Bone marrow (tissue), 2 donors: ENCODE results near the gene FNDC10.
"Not testable (repeated sequence)": the region's sequence is repeated elsewhere in the genome, so short reads cannot be mapped to it uniquely, and the experiment has no call there.

ENCODE experiments used
- DNase-seq, 2 donors: peaks; one replicate each; lab custom pipeline; 2025; lab: John Stamatoyannopoulos, UW

Gene FNDC10

DNA sequence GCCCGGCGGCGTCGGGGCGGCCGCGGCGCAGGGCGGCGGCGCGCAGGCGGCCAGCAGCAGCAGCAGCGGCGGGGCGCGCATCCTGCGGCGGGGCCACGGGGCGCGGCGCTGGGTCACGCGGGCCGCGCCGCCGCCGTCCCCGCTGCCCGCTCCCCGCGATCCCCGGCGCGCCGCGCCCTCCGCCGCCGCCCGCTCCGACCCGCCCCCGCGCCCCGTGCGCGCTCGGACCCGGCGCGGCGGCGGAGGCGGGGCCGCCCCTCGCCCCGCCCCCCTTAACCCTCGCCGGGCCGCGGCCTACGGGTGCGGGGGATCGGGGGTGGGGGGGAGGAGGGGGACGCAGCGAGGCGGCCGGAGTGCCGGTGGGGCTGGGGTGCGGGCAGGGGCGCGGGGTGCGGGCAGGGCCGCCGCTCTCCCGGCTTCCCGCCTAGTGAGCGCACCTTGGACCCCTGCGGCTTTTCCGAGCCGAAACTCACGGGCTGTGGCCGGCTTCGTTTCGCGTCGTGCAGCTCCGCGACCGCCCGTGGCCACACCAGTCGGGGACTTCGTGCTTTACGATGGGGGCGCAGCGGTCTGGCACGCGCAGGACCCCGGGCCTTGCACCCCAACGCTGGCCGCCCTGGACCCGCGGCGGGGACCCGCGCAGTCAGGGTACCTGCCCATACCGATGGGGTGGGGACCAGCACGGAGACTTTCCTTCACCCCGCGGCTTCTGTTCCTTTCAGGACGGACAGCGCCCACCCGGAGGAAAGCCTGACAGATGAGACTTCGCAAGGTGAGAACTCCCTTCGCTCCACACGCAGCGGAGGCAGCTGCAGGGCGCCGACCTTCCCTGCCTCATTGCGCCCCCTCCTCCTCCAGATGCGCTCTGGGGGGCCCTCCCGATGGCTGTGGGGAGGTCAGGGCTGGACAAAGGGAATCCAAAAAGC, at the start of gene FNDC10:
Gene FNDC10, minus strand, starts transcription at position 201 of the 926 bp plus-strand sequence. Its CDS starts 120 bp downstream, at position 81.
- no peak for DNase-seq

DNA sequence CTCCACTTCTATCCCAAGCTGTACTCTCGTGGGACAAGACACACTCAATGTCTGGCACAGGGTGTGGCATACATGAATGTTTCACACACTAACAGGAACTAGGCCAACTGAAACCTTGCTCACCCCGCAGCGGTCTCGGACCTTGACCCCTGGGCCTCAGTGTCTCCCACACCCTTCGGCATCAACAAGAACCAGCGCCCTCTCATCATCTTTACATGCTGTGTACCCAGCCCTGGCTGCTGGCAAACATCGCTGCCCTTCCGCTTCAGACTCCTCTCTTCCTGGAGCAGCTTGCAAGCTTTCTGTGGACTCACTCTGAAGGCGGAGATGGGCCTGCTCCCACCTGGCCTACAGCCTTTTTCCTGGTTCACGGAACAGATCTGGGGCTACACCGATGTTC, 48.3 kb upstream of the FNDC10 start:
- not testable (repeated sequence) for DNase-seq

DNA sequence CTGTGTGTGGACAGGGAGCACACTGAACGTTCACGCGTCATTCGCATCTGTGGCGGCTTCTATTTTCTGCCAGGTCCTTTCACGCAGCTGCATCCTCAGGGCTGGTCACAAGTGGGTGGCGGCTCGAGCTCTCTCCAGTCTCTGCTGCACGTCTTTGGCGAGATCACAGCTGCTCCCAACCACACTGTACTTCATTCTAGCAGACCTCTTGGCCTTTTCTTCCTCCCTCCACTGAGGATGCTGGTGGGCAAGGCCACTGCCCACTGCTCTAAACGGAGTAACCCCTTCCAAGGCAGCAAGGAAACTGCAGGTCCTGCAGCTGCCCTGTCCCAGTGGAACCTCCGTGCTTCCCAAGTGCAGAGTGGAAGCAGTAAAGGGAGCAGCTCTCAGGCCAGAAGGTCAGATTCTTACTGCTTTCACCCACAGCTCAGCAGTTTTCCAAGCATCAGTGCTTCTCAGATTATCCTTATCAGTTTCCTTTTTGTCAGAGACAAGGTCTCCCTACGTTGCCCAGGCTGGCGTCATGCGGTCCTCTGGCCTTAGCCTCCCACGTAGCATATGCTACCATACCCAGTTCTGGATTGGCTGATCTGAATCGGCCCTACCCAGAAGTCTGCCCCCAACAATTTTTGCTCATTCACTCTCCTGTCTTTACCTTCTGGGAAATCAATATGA, 47.8 kb upstream of the FNDC10 start:
- DNase-seq: not testable (repeated sequence)

DNA sequence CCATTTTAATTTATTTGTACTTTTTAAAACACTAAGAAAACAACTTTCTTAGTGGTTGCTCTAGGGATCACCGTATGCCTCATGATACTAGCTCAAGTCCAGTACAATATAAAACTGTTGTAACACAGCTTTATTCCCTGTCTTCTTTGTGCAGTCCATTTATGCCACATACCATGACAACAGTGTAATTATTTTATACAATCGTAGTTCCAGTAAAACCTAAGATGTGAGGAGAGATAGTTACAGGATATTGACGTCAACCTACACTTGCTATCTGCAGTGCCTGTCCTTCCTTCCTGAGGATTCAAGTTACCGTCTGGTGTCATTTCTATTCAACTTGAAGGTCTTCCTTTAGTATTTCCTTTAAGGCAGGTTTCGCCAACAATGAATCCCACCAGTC, 46.4 kb upstream of the FNDC10 start:
- not testable (repeated sequence) for DNase-seq

DNA sequence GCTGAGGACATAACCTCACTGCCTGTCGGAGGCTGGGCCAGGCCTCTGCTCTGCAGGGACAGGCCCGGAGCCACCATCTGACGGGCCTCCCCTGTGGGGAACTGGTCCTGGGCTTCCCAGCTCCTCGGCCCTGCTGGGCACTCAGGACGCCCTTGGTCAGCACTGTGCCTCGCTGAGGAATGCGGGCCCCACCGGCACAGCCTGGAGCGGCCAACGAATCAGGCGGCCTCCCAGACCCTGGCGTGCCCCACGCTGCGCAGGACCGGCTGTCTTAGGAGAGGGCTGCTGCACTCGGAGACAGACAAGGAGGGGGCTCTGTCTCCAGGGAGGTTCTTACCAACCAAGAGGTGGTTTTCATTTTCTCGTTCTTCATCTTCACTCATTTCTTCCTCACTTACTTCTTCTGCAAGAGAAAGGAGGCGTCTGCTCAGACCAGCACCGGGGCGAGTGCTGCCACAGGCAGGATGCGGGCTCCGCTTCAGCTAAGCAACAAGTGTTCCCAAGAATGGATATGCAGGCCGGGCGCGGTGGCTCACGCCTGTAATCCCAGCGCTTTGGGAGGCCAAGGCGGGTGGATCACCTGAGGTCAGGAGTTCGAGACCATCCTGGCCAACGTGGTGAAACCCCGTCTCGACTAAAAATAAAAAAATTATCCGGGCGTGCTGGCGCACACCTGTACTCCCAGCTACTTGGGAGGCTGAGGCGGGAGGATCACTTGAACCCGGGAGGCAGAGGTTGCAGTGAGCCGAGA, 41.0 kb upstream of the FNDC10 start:
- DNase-seq: not testable (repeated sequence)

DNA sequence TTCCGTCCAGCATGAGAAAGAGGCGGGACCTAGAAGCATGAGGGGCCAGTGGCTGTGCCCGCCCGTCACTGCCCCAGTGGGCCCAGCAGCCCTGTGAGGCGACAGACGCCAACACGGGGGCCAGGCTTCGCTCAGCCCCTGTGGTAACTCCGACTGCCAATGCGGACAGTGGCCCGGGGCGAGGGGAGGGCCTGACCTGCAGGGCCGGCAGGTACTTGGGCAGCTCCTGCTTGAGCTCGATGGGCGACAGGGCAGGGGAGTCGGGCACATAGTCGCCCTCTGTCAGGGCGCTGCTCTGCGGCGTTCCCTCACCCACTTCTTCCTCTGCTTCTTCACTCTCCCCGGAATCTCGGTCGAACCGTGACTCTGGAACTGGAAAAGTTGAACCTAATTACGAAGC, 40.1 kb upstream of the FNDC10 start:
- not testable (repeated sequence) for DNase-seq

DNA sequence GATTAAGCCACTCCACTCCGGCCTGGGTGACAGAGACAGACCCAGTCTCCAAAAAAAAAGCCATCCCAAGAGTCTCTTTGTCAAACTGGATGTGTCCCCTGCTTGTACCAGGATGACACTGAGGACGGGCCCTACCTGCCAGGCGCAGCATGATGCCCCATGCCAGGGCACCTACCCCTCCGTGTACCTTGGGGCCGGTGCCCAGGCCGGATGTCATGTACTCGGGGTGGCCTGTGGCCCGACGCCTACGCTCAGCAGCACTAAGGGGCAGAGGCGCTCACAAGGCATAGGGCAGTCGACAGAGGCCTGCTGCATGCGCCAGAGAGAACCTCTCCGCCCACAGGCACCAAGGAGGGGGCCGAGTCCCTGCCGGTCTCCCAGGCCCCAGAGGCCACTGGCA, 39.4 kb upstream of the FNDC10 start:
- DNase-seq: not testable (repeated sequence)

DNA sequence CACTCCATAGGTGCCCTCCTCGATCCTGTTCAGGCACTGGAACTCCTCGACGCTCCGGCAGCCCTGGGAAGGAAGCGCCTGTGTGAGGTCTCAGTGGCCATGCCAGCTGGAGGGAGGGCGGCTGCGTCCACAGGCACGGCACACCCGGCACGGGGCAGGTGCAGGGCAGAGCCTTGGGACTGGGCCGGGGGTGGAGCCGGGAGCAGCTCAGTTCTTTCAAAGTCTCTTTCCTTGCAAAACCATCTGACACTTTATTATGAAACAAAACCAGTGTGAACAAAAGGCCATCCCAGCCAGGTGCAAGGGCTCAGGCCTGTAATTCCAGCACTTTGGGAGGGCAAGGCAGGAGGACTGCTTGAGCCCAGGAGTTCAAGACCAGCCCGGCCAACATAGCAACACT, 38.6 kb upstream of the FNDC10 start:
- DNase-seq: not testable (repeated sequence)

DNA sequence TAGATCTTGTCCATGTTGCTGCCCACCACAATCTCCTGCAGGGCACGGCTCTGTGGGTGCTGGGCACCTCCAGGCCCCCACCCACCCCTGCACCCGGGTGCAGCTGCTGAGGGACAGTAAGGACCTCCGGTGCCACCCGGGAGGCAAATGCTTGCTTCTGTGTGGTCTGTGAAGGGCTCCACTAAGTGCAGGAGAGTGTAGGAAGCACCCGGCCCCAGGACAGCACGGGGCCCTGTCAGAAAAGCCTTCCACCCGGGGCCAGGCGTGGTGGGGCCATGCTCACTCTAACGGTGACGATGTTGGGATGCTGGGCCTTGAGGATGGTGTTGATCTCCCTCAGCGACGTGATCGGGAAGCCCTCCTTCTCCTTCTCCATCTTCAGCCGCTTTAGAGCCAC, 37.5 kb upstream of the FNDC10 start:
- DNase-seq: not testable (repeated sequence)

DNA sequence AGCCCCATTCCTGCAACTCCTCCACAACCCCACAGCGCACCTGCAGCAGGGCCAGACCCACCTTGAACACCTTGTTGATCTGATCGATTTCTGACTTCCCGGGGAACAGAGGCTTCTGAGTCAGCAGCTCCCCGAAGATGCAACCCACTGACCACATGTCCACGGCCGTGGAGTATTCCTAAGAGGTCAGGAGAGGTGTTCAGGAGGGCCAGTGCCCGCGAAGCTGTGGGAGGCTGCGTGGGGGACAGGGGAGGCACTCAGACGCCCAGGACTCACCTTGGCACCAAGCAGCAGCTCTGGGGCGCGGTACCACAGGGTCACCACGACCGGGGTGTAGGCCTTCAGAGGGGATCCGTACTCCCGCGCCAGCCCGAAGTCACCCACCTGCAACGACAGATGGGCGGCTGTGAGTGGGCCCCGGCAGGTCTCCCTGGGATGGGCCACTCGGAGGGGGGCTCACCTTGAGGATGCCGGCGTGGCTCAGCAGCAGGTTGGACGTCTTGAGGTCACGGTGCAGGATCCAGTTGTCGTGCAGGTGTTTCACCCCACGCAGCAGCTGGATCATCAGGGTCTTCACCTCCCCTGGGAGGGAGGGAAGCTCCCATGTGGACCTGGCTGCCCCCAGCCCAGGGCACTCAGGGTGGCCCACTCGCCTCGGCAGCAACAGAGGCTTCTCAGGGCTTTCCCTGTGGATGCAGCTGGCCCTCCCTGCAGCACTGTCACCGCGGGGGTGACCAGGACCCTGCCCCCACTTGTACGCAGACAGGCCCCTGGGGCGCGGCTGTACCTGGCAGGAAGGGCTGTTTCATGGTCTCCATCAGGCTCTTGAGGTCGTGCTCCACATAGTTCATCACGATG, 36.9 kb upstream of the FNDC10 start:
- not testable (repeated sequence) for DNase-seq

DNA sequence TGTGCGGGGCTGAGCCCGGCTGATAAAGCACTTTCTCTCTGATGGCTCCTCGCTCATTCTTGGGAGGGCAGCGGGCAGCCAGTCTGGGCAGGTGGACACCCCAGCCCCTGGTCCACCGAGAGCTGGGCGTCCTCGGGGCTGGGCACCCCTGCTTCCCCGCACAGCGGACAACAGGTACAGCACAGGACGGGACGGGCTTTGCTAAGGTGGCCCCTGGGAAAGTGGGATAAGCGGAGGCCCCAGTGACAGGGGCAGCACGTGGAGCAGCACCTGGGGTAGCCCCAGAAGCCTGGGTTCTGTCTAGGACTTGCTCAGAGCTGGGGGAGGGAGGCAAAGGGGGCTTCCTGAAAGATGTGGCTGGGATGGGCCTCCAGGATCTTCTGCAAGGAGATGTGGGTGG, 34.7 kb upstream of the FNDC10 start:
- DNase-seq: not testable (repeated sequence)

DNA sequence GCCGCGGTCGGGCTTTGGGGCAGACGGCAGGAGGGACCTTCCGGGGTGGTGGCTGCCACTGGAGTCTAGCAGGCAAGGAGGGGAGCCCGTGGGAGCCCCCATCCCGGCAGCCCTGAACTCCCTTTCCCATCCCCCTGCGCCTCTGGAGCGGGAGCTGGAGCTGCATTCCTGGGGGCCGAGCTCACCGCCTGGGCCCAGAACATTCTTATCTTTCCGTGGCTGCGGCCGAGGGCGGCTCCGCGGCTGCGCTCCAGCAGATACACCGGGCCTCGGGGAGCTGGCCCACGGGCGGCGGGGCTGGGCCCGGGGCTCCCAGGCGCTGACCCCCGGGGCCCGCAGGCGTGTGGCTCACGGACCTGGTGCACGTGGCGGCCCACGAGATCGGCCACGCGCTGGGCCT, 33.5 kb upstream of the FNDC10 start:
- DNase-seq: not testable (repeated sequence)

DNA sequence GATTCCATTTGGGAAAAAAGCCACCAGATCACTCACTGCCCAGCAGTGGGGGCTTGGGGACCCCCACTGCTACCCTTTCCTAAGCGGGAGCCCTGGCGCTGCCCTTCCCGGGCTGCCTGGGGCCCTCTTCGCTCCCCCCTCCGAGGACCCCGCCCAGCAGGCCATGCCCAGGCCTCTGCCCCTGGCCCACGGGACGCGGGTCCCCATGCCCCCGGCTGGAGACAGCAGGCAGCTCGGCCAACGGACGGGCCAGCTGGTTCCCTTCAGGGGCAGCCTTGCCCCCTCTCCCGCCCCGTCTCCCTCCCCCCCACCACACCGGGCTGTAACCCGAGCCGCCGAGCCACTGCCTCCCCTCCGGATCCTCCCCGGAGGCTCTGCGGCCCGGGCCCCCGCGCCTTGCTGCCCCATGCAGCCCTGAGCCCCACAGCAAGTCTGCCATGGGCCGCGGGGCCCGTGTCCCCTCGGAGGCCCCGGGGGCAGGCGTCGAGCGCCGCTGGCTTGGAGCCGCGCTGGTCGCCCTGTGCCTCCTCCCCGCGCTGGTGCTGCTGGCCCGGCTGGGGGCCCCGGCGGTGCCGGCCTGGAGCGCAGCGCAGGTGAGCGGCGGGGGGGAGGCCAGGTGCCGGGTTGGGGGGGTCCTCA, 32.0 kb upstream of the FNDC10 start, which contains the start of gene MMP23B:
Gene MMP23B, plus strand, starts transcription at position 392 of the 639 bp plus-strand sequence. Its CDS starts 46 bp downstream, at position 438.
- DNase-seq: no peak

DNA sequence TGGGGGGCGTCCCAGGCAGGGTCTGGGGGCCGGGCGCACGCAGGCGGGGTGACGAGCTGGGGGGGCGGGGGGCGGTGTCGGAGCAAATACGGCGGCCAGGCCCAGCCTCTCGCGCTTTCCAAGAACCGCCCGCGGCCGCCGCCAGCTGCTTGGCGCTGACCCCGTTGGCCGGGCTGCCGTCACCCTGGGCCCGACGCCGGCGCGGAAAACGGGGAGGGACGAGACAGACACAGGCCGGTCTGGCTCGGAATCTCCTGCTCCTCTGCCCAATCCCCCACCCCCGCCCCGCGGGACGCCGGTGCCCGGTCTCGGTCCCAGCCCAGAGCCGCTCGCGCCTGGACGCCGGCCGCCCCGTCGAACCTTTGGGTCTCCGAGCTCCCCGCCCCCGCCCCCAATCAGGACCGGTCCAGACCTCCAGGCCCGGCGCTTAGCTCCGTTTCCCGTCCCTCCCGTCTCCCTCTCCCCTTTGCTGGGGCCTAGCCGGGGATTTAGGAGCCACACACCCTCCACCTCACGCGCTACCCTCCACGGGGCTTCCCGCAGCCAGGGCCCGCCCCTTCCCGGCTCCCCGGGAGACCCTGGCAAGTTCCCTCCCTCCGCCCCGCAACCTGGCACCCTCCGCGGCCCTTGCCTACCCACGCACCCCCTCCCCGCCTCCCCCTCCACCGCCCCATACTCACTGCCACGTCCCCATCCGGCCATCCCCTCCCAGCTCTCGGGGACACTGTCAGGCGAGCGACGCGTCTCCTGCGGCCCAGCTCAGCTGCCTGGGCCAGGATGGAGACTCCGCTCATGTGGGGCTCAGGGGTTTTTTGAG, 31.2 kb upstream of the FNDC10 start:
- no peak for DNase-seq

DNA sequence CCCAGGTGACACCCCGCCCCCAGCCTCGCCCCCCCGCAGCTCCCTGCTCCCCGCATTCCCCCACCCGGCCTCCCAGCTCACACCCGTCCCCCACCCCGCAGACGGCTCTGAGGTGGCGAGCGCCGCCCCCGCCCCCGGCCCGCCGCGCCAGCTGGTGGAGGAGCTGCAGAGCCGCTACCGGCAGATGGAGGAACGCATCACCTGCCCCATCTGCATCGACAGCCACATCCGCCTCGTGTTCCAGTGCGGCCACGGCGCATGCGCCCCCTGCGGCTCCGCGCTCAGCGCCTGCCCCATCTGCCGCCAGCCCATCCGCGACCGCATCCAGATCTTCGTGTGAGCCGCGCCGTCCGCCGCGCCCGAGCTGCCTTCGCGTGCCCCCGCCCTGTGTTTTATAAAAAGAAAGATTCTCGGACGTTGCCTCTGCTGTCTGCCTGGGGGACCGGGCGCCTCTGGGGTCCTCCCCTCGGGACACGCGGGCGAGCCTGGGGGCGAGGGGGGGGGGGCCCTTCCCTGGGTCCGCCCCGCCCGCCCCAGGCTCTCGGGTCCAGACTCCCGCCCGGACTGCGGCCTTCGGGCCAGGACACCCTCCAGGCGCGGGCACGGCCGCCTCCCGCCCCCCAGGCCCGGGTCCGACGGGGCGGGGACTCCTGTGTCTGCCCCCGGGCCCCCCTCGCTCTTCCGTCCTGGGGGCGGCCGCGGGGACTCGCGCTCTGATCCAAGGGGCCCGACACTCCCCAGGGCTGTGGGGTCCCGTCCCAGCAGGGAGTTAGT, 30.4 kb upstream of the FNDC10 start:
- DNase-seq: peak; percentile 18 to 65

DNA sequence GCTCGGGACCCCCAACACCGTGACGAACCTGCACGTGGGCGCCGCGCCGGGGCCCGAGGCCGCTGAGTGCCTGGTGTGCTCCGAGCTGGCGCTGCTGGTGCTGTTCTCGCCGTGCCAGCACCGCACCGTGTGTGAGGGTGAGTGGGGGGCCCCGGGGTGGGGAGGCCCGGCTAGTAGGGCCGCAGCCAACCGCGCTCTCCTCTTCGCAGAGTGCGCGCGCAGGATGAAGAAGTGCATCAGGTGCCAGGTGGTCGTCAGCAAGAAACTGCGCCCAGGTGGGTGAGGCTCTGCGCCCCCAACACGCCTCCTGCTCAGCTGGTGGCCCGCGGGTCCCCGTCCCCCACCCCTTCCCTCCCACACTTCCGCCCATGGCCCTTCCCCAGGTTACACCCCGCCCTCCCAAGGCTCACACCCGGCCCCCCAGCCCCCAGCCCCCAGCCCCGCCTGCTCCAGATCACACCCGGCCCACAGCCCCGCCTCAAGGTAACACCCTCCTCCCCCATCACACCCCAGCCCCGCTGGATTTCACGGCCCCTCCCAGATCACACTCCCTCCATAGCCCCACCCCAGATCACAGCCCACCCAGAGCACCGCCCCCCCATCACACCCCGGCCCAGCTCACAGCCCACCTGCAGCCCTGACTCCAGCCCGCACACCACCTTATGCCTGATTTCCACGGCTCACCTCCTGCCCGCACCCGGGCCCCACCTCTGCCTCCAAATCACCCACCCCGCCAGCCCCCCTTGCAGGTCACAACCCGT, 29.7 kb upstream of the FNDC10 start:
- DNase-seq: no peak

DNA sequence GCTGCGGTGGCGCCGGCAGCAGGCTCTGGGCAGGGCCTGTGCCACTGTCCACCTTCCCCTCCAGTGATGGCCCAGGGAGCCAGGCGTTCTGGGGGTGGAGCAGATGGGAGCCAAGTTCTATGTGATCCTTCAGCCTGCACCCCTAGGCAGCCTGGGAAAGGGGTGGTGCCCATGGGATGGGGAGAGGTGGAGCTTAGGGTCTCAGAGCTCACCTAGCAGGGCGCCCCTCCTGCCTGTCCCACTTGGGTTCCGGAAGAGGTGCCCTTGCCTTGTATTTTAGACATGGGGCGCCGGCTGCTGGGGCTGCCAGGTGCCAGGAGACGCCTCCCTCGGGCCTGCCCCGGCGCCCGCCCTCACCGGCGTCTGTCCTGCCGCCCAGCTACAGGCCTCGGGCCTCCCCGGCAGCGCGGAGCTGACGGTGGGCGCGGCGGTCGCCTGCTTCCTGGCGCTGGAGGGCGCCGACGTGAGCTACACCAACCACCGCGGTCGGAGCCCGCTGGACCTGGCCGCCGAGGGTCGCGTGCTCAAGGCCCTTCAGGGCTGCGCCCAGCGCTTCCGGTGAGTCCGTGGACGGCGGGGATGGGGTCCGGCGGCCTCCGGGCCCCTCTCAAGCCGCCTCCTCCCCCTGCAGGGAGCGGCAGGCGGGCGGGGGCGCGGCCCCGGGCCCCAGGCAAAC, 29.0 kb upstream of the FNDC10 start:
- no peak for DNase-seq
